PC-9 (cell line): Measurements from ENCODE around the gene IL1RL1. TPM values are rescaled to one million over a fixed set of nuclear protein-coding genes. Genes with fewer than 3 reads are reported as not detected.

Source experiments
- BruUV-seq: library from RNA; stranded (reverse); fragments of 400-500 nt; replicated peaks from 2 replicates; lab custom pipeline; 2021; lab: Mats Ljungman, UMichigan
- CTCF ChIA-PET: fragments of 300-600 bp; sonication (Branson Sonifier 250); formaldehyde crosslinking; loops from one replicate; lab custom pipeline; 2022; ENCODE audit warnings: antibody characterized with exemption; lab: Charles Lee
- POLR2A ChIA-PET: fragments of 300-600 bp; sonication (Branson Sonifier 250); formaldehyde crosslinking; loops from one replicate; lab custom pipeline; 2022; ENCODE audit warnings: antibody characterized with exemption; ENCODE audit not compliant: unreplicated experiment; lab: Charles Lee
- DNase-seq, 2 experiments: peaks; one replicate each; pipeline versions ENCODE4 v3.0.0 to v3.0.0-alpha.2; 2015 to 2022; ENCODE audit warnings: mixed read lengths in 1 of 2
- H2AFZ ChIP-seq: fragments of 200-600 bp; sonication (generic); 2 replicates; pipeline ENCODE4 v1.8.1; 2017; ENCODE audit warnings: antibody characterized with exemption
- H3F3A ChIP-seq: fragments of 200-600 bp; sonication (generic); 2 replicates; pipeline ENCODE4 v1.8.1; 2017; ENCODE audit warnings: antibody characterized with exemption, mild to moderate bottlenecking, low read depth; ENCODE audit not compliant: insufficient read depth
- H3K27ac ChIP-seq: fragments of 200-600 bp; sonication (generic); 2 replicates; pipeline ENCODE4 v1.6.1; 2016; ENCODE audit warnings: mixed run types
- H3K27me3 ChIP-seq: fragments of 200-600 bp; sonication (generic); 2 replicates; pipeline ENCODE4 v1.6.1; 2016; ENCODE audit warnings: low read depth, mixed run types; ENCODE audit not compliant: insufficient read depth
- H3K36me3 ChIP-seq: fragments of 200-600 bp; sonication (generic); 2 replicates; pipeline ENCODE4 v1.6.1; 2016; ENCODE audit warnings: low read depth, mixed run types
- H3K4me1 ChIP-seq: fragments of 200-600 bp; sonication (generic); replicated peaks from 2 replicates; pipeline ENCODE4 v1.6.1; 2016; ENCODE audit warnings: mixed run types; ENCODE audit not compliant: insufficient read depth
- H3K4me2 ChIP-seq: fragments of 200-600 bp; sonication (generic); 2 replicates; pipeline ENCODE4 v1.6.1; 2017; ENCODE audit warnings: mixed run types
- H3K4me3 ChIP-seq: fragments of 200-600 bp; sonication (generic); 2 replicates; pipeline ENCODE4 v1.6.1; 2016; ENCODE audit warnings: mixed run types
- H3K79me2 ChIP-seq: fragments of 200-600 bp; sonication (generic); 2 replicates; pipeline ENCODE4 v1.6.1; 2017; ENCODE audit warnings: low read depth, mixed run types
- H3K9me2 ChIP-seq: fragments of 200-600 bp; sonication (generic); 2 replicates; pipeline ENCODE4 v1.8.1; 2017; ENCODE audit warnings: mild to moderate bottlenecking; ENCODE audit not compliant: insufficient read depth
- H3K9me3 ChIP-seq: fragments of 200-600 bp; sonication (generic); 2 replicates; pipeline ENCODE4 v1.8.1; 2016; ENCODE audit warnings: low read depth; ENCODE audit not compliant: insufficient read depth
- H4K20me1 ChIP-seq: fragments of 200-600 bp; sonication (generic); 2 replicates; pipeline ENCODE4 v1.8.1; 2017; ENCODE audit not compliant: insufficient read depth
- CTCF ChIP-seq: fragments of 200-600 bp; sonication (generic); conservative IDR thresholded peaks from 2 replicates; pipeline ENCODE4 v1.6.1; 2017; ENCODE audit warnings: mixed run types, antibody characterized with exemption, mild to moderate bottlenecking, moderate library complexity
- EZH2 ChIP-seq: fragments of 200-600 bp; sonication (generic); IDR thresholded peaks from 2 replicates; pipeline ENCODE4 v1.8.0; 2017; ENCODE audit warnings: antibody characterized with exemption, low read depth
- intact Hi-C: fragments of 100-400 bp; cut with micrococcal nuclease; formaldehyde crosslinking; loops from one replicate; pipeline ENCODE4 v1.10.0; 2022; ENCODE audit not compliant: unreplicated experiment
- total RNA-seq: library from RNA; stranded (reverse); gene quantifications from 2 replicates; pipeline ENCODE4 v1.2.3, GENCODE V29; 2021

Gene IL1RL1
- total RNA-seq, 1 experiment from 2014 or later = 1.7 TPM

GRCh38 chr2:102276549-102277201, 34.7 kb upstream of the IL1RL1 start:
- POLR2A ChIA-PET = no interaction called here
- no TSS peak for BruUV-seq
- TF ChIP-seq EZH2 = no peak
- TF ChIP-seq CTCF = no peak

GRCh38 chr2:102277202-102277700, 34.1 kb upstream of the IL1RL1 start:
- Histone ChIP-seq H3K36me3 (no peaks in the 10 kb centered on the region), H2AFZ (no peak overlapping the region), H3F3A (no peaks in the 10 kb centered on the region), H3K79me2 (no peaks in the 10 kb centered on the region), H3K4me2 (no peak overlapping the region), H3K4me1 (no peaks in the 10 kb centered on the region), H3K27ac (no peak overlapping the region), H3K9me2 (no peaks in the 10 kb centered on the region), H3K9me3 (peaks cover 4% of the 10 kb centered on the region; the same call in 1 of the 2 replicates), H3K4me3 (no peak overlapping the region), H4K20me1 (no peaks in the 10 kb centered on the region), H3K27me3 (no peaks in the 10 kb centered on the region)
- no peak for DNase-seq
- no TSS peak for BruUV-seq
- intact Hi-C loops = no loop called here
- ChIA-PET POLR2A (no interaction called here), CTCF (no interaction called here)
- TF ChIP-seq CTCF = no peak
- no peak for TF ChIP-seq EZH2

More at GRCh38 chr2:102276549-102277201, 34.7 kb upstream of the IL1RL1 start:
- Histone ChIP-seq H3K9me3 (peaks cover 4% of the 10 kb centered on the region; the same call in 1 of the 2 replicates), H3K79me2 (no peaks in the 10 kb centered on the region), H2AFZ (no peak overlapping the region), H3K4me3 (no peak overlapping the region), H4K20me1 (no peaks in the 10 kb centered on the region), H3K36me3 (no peaks in the 10 kb centered on the region), H3K9me2 (no peaks in the 10 kb centered on the region), H3F3A (no peaks in the 10 kb centered on the region), H3K27ac (no peak overlapping the region), H3K27me3 (no peaks in the 10 kb centered on the region), H3K4me2 (no peak overlapping the region), H3K4me1 (no peaks in the 10 kb centered on the region)
- DNase-seq = no peak
- CTCF ChIA-PET = no interaction called here
- intact Hi-C loops = no loop called here

- no peak for DNase-seq
- POLR2A ChIA-PET = no interaction called here
- intact Hi-C loops = no loop called here
- no peaks in the 10 kb centered on the region for H3F3A ChIP-seq
- no peak overlapping the region for H3K4me3 ChIP-seq
- no TSS peak for BruUV-seq
- no peaks in the 10 kb centered on the region for H3K36me3 ChIP-seq
- no peaks in the 10 kb centered on the region for H3K79me2 ChIP-seq
- no peak overlapping the region for H2AFZ ChIP-seq
- H3K27me3 ChIP-seq = no peaks in the 10 kb centered on the region
- H3K9me2 ChIP-seq = no peaks in the 10 kb centered on the region
- H3K9me3 ChIP-seq = peaks cover 4% of the 10 kb centered on the region; the same call in 1 of the 2 replicates
- CTCF ChIA-PET = no interaction called here
- no peak overlapping the region for H3K4me2 ChIP-seq
- H3K27ac ChIP-seq = no peak overlapping the region
- H3K4me1 ChIP-seq = no peaks in the 10 kb centered on the region
- TF ChIP-seq CTCF = no peak
- no peak for TF ChIP-seq EZH2
- H4K20me1 ChIP-seq = no peaks in the 10 kb centered on the region
Measured at GRCh38 chr2:102278720-102279390, 32.5 kb upstream of the IL1RL1 start.
